ENCODE measurements around the gene NRK.

DNA sequence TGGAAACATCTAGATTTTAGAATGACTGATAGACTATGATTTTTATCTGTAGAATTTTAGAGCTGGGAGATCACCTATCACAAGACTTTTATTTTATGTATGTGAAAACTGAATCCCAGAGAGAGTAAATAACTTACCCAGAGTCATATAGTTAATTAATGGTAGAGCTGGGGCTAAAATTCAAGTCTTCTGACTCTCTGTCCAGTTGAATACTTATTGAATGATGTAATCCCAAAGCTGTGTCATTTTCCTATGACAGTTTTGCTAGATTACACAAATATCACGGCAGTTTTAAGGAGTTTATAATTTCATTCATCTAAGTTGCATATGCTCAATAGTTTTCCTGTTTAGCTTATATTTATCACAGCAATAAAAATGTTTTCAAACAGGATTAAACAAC is 6.7 kb downstream of the NRK start:
- TF ChIP-seq, protein P1, sequence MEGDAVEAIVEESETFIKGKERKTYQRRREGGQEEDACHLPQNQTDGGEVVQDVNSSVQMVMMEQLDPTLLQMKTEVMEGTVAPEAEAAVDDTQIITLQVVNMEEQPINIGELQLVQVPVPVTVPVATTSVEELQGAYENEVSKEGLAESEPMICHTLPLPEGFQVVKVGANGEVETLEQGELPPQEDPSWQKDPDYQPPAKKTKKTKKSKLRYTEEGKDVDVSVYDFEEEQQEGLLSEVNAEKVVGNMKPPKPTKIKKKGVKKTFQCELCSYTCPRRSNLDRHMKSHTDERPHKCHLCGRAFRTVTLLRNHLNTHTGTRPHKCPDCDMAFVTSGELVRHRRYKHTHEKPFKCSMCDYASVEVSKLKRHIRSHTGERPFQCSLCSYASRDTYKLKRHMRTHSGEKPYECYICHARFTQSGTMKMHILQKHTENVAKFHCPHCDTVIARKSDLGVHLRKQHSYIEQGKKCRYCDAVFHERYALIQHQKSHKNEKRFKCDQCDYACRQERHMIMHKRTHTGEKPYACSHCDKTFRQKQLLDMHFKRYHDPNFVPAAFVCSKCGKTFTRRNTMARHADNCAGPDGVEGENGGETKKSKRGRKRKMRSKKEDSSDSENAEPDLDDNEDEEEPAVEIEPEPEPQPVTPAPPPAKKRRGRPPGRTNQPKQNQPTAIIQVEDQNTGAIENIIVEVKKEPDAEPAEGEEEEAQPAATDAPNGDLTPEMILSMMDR (IDR thresholded peaks at IDR 0.05), result no peak
- TF ChIP-seq EP300 (IDR thresholded peaks at IDR 0.05; ENCODE audit: borderline replicate concordance in 1 of 2, low read depth in 1 of 2, low read length in 1 of 2) (no peak), EZH2phosphoT487 (IDR thresholded peaks at IDR 0.05; ENCODE audit: borderline replicate concordance, low read depth) (no peak), POLR2AphosphoS5 (IDR thresholded peaks at IDR 0.05; ENCODE audit: low read depth, low read length) (no peak)

Measured in SK-N-SH (cell line).